ENCODE measurements around the gene B4GALT1. TPM values are rescaled to one million over a fixed set of nuclear protein-coding genes. Genes with fewer than 3 reads are reported as not detected.

B4GALT1 gene
- total and polyA plus RNA-seq, 10 donors = 18.1 to 111 (median 82.7) TPM

GRCh38 chr9:33106827-33107621, 60.1 kb downstream of the B4GALT1 start:
- H3K4me1 ChIP-seq = peaks cover 0 to 32% (median 17%) of the 10 kb centered on the region in 6 donors
- intact Hi-C loops (cut with DNase I; ENCODE audit: low total_unique reads) = no loop called here
- DNase-seq = no peak
- H3K36me3 ChIP-seq = peaks cover under 1 to 34% (median 16%) of the 10 kb centered on the region in 6 donors
- H3K9me3 ChIP-seq = no peaks in the 10 kb centered on the region
- TF ChIP-seq CTCF (IDR thresholded peaks at IDR 0.05 in 8 of 11, conservative IDR thresholded peaks at IDR 0.05 in 3 of 11) = no peak
- TF ChIP-seq POLR2AphosphoS5 (IDR thresholded peaks at IDR 0.05) = peak in 2 of 3 donors; percentile 30 to 34
- H3K27me3 ChIP-seq (replicated peaks in 1 of 7) = no peaks in the 10 kb centered on the region
- peak overlapping the region in 7 of 8 donors; percentile 32 to 69 (median 59) for H3K27ac ChIP-seq
- H3K4me3 ChIP-seq = no peak overlapping the region
- 48 to 68% (median 55%) methylated on average over 10 of the region's 10 CpGs for WGBS, 5 donors

- no peak for DNase-seq
- H3K4me1 ChIP-seq = peaks cover 0 to 32% (median 17%) of the 10 kb centered on the region in 6 donors
- no peak overlapping the region for H3K4me3 ChIP-seq
- no peaks in the 10 kb centered on the region for H3K9me3 ChIP-seq
- TF ChIP-seq CTCF (IDR thresholded peaks at IDR 0.05 in 8 of 11, conservative IDR thresholded peaks at IDR 0.05 in 3 of 11) (no peak), POLR2AphosphoS5 (IDR thresholded peaks at IDR 0.05) (no peak), POLR2A (IDR thresholded peaks at IDR 0.05) (no peak)
- WGBS, 5 donors = 53 to 76% (median 64%) methylated on average over 4 of the region's 4 CpGs
- peak overlapping the region in 3 of 8 donors; percentile 52 to 69 (median 64) for H3K27ac ChIP-seq
- no peaks in the 10 kb centered on the region for H3K27me3 ChIP-seq (replicated peaks in 1 of 7)
- peaks cover 0 to 28% (median 9%) of the 10 kb centered on the region in 6 donors for H3K36me3 ChIP-seq
- intact Hi-C loops (cut with DNase I; ENCODE audit: low total_unique reads) = no loop called here
Measured at GRCh38 chr9:33106372-33106771, 60.8 kb downstream of the B4GALT1 start.

- Histone ChIP-seq H3K36me3 (peaks cover 0 to 24% (median 6%) of the 10 kb centered on the region in 6 donors), H3K4me3 (no peak overlapping the region), H3K27ac (peak overlapping the region in 1 of 8 donors; percentile 69), H3K27me3 (replicated peaks in 1 of 7) (no peaks in the 10 kb centered on the region), H3K9me3 (no peaks in the 10 kb centered on the region), H3K4me1 (peaks cover 0 to 31% (median 17%) of the 10 kb centered on the region in 6 donors)
- intact Hi-C loops (cut with DNase I; ENCODE audit: low total_unique reads) = no loop called here
- DNase-seq = no peak
- TF ChIP-seq POLR2AphosphoS5 (IDR thresholded peaks at IDR 0.05) (no peak), POLR2A (IDR thresholded peaks at IDR 0.05) (no peak), CTCF (IDR thresholded peaks at IDR 0.05 in 8 of 11, conservative IDR thresholded peaks at IDR 0.05 in 3 of 11) (no peak)
- 93 to 100% (median 95%) methylated on average over 1 of the region's 1 CpG for WGBS, 5 donors
Measured at GRCh38 chr9:33105959-33106358, 61.2 kb downstream of the B4GALT1 start.

GRCh38 chr9:33105504-33105903, 61.6 kb downstream of the B4GALT1 start:
- intact Hi-C loops (cut with DNase I; ENCODE audit: low total_unique reads) = no loop called here
- no peak for TF ChIP-seq POLR2AphosphoS5 (IDR thresholded peaks at IDR 0.05)
- TF ChIP-seq CTCF (IDR thresholded peaks at IDR 0.05 in 8 of 11, conservative IDR thresholded peaks at IDR 0.05 in 3 of 11) = no peak
- no peak for TF ChIP-seq POLR2A (IDR thresholded peaks at IDR 0.05)
- Histone ChIP-seq H3K4me3 (no peak overlapping the region), H3K4me1 (peaks cover 0 to 28% (median 16%) of the 10 kb centered on the region in 6 donors), H3K9me3 (no peaks in the 10 kb centered on the region), H3K27ac (no peak overlapping the region), H3K27me3 (replicated peaks in 1 of 7) (no peaks in the 10 kb centered on the region), H3K36me3 (peaks cover 0 to 19% (median 4%) of the 10 kb centered on the region in 6 donors)
- 74 to 94% (median 88%) methylated on average over 5 of the region's 5 CpGs for WGBS, 5 donors
- no peak for DNase-seq

Data from spleen (tissue), 11 donors.